Memory B cell (primary cell): ENCODE results near the gene ACVR1B.
"Not testable (repeated sequence)": the region's sequence is repeated elsewhere in the genome, so short reads cannot be mapped to it uniquely, and the experiment has no call there.

ENCODE experiments used
- ATAC-seq: fragments of 150-1000 bp; cut with Tn5 transposase; 2 replicates; pipeline ENCODE4 v1.10.0; 2021; ENCODE audit warnings: low read depth, mild to moderate bottlenecking, moderate library complexity
- DNase-seq, 2 donors: peaks; one replicate each; pipeline ENCODE4 v3.0.0; 2022; ENCODE audit warnings: low spot score in 2 of 2
- H3K27ac Mint-ChIP-seq: one replicate; pipeline ENCODE4 v1.8.0; 2022; ENCODE audit warnings: mild to moderate bottlenecking, moderate library complexity, mixed read lengths
- H3K27me3 Mint-ChIP-seq: one replicate; pipeline ENCODE4 v1.8.0; 2022; ENCODE audit warnings: mixed read lengths
- H3K36me3 Mint-ChIP-seq: one replicate; pipeline ENCODE4 v1.8.0; 2022; ENCODE audit warnings: mild to moderate bottlenecking, mixed read lengths
- H3K4me1 Mint-ChIP-seq: one replicate; pipeline ENCODE4 v1.8.0; 2022; ENCODE audit warnings: mixed read lengths
- H3K4me3 Mint-ChIP-seq: one replicate; pipeline ENCODE4 v1.8.0; 2022; ENCODE audit warnings: mild to moderate bottlenecking, moderate library complexity, mixed read lengths
- H3K9me3 Mint-ChIP-seq: one replicate; pipeline ENCODE4 v1.8.0; 2022; ENCODE audit warnings: mixed read lengths

The ACVR1B gene

GRCh38 chr12:51977320-51977753, 25.8 kb downstream of the ACVR1B start:
- DNase-seq, result no peak
- Mint-ChIP-seq H3K9me3 (no peaks in the 10 kb centered on the region), H3K36me3 (peaks cover 5% of the 10 kb centered on the region), H3K4me3 (no peak overlapping the region), H3K27me3 (no peaks in the 10 kb centered on the region), H3K27ac (no peak overlapping the region), H3K4me1 (peaks cover 29% of the 10 kb centered on the region)
- ATAC-seq, result no peak

GRCh38 chr12:51979306-51979705, 27.8 kb downstream of the ACVR1B start:
- not testable (repeated sequence) for H3K36me3 Mint-ChIP-seq, ATAC-seq, H3K27me3 Mint-ChIP-seq, H3K4me3 Mint-ChIP-seq, H3K9me3 Mint-ChIP-seq, H3K27ac Mint-ChIP-seq, DNase-seq
- H3K4me1 Mint-ChIP-seq, result peaks cover 18% of the 10 kb centered on the region

GRCh38 chr12:51980051-51980808, 28.7 kb downstream of the ACVR1B start:
- ATAC-seq (peak; percentile 97), DNase-seq (peak; percentile 61 to 67)
- Mint-ChIP-seq H3K9me3 (no peaks in the 10 kb centered on the region), H3K36me3 (peaks cover 6% of the 10 kb centered on the region), H3K27me3 (no peaks in the 10 kb centered on the region), H3K4me3 (no peak overlapping the region), H3K27ac (no peak overlapping the region), H3K4me1 (peaks cover 14% of the 10 kb centered on the region)

GRCh38 chr12:51980809-51981127, 29.3 kb downstream of the ACVR1B start:
- Mint-ChIP-seq H3K4me1 (peaks cover 12% of the 10 kb centered on the region), H3K9me3 (no peaks in the 10 kb centered on the region), H3K4me3 (no peak overlapping the region), H3K36me3 (peaks cover 5% of the 10 kb centered on the region), H3K27ac (no peak overlapping the region), H3K27me3 (no peaks in the 10 kb centered on the region)
- DNase-seq (no peak), ATAC-seq (no peak)

- Mint-ChIP-seq H3K4me1 (peaks cover 10% of the 10 kb centered on the region), H3K36me3 (peaks cover 6% of the 10 kb centered on the region), H3K4me3 (no peak overlapping the region), H3K27ac (no peak overlapping the region), H3K27me3 (no peaks in the 10 kb centered on the region), H3K9me3 (no peaks in the 10 kb centered on the region)
- ATAC-seq (no peak), DNase-seq (no peak)
Measured at GRCh38 chr12:51984657-51985056, 33.2 kb downstream of the ACVR1B start.

- H3K36me3 Mint-ChIP-seq, result peaks cover 6% of the 10 kb centered on the region
- H3K4me1 Mint-ChIP-seq, result peaks cover 6% of the 10 kb centered on the region
- H3K4me3 Mint-ChIP-seq, result no peak overlapping the region
- ATAC-seq (no peak), DNase-seq (no peak)
- no peaks in the 10 kb centered on the region for H3K27me3 Mint-ChIP-seq
- no peaks in the 10 kb centered on the region for H3K9me3 Mint-ChIP-seq
- no peak overlapping the region for H3K27ac Mint-ChIP-seq
Measured at GRCh38 chr12:51985154-51985835, 33.8 kb downstream of the ACVR1B start.

GRCh38 chr12:51986834-51987233, 35.3 kb downstream of the ACVR1B start:
- Mint-ChIP-seq H3K4me3 (no peak overlapping the region), H3K4me1 (no peaks in the 10 kb centered on the region), H3K27me3 (no peaks in the 10 kb centered on the region), H3K27ac (no peak overlapping the region), H3K9me3 (no peaks in the 10 kb centered on the region), H3K36me3 (peaks cover 6% of the 10 kb centered on the region)
- DNase-seq (no peak), ATAC-seq (no peak)

GRCh38 chr12:51992246-51992645, 40.7 kb downstream of the ACVR1B start:
- H3K27ac Mint-ChIP-seq, result no peak overlapping the region
- ATAC-seq, result no peak
- H3K4me3 Mint-ChIP-seq, result no peak overlapping the region
- no peaks in the 10 kb centered on the region for H3K36me3 Mint-ChIP-seq
- no peak for DNase-seq
- peaks cover 2% of the 10 kb centered on the region for H3K4me1 Mint-ChIP-seq
- no peaks in the 10 kb centered on the region for H3K27me3 Mint-ChIP-seq
- H3K9me3 Mint-ChIP-seq, result no peaks in the 10 kb centered on the region

- H3K27me3 Mint-ChIP-seq, result no peaks in the 10 kb centered on the region
- H3K4me3 Mint-ChIP-seq, result no peak overlapping the region
- no peak for ATAC-seq
- no peak overlapping the region for H3K27ac Mint-ChIP-seq
- H3K36me3 Mint-ChIP-seq, result peaks cover 2% of the 10 kb centered on the region
- H3K9me3 Mint-ChIP-seq, result no peaks in the 10 kb centered on the region
- peaks cover 2% of the 10 kb centered on the region for H3K4me1 Mint-ChIP-seq
- no peak for DNase-seq
Measured at GRCh38 chr12:51994539-51994820, 43.0 kb downstream of the ACVR1B start.

GRCh38 chr12:51994959-51995358, 43.5 kb downstream of the ACVR1B start:
- H3K36me3 Mint-ChIP-seq, result peaks cover 3% of the 10 kb centered on the region
- DNase-seq, result no peak
- ATAC-seq, result no peak
- H3K4me1 Mint-ChIP-seq, result peaks cover 2% of the 10 kb centered on the region
- H3K4me3 Mint-ChIP-seq, result no peak overlapping the region
- no peaks in the 10 kb centered on the region for H3K9me3 Mint-ChIP-seq
- H3K27ac Mint-ChIP-seq, result no peak overlapping the region
- no peaks in the 10 kb centered on the region for H3K27me3 Mint-ChIP-seq

GRCh38 chr12:51997136-51997535, 45.6 kb downstream of the ACVR1B start:
- peaks cover 2% of the 10 kb centered on the region for H3K4me1 Mint-ChIP-seq
- H3K4me3 Mint-ChIP-seq, result no peak overlapping the region
- H3K27me3 Mint-ChIP-seq, result no peaks in the 10 kb centered on the region
- H3K9me3 Mint-ChIP-seq, result no peaks in the 10 kb centered on the region
- H3K27ac Mint-ChIP-seq, result no peak overlapping the region
- H3K36me3 Mint-ChIP-seq, result peaks cover 3% of the 10 kb centered on the region
- DNase-seq (no peak), ATAC-seq (no peak)

GRCh38 chr12:52003016-52003550, 51.6 kb downstream of the ACVR1B start:
- ATAC-seq (no peak), DNase-seq (no peak)
- Mint-ChIP-seq H3K27ac (no peak overlapping the region), H3K36me3 (peaks cover 3% of the 10 kb centered on the region), H3K4me3 (no peak overlapping the region), H3K9me3 (no peaks in the 10 kb centered on the region), H3K27me3 (no peaks in the 10 kb centered on the region), H3K4me1 (peaks cover 26% of the 10 kb centered on the region)

- Mint-ChIP-seq H3K9me3 (no peaks in the 10 kb centered on the region), H3K27ac (no peak overlapping the region), H3K36me3 (peaks cover 3% of the 10 kb centered on the region), H3K4me3 (no peak overlapping the region), H3K27me3 (no peaks in the 10 kb centered on the region), H3K4me1 (peaks cover 29% of the 10 kb centered on the region)
- ATAC-seq, result no peak
- DNase-seq, result no peak
Measured at GRCh38 chr12:52003591-52003990, 52.1 kb downstream of the ACVR1B start.

GRCh38 chr12:52004042-52004648, 52.6 kb downstream of the ACVR1B start:
- DNase-seq, result no peak
- no peaks in the 10 kb centered on the region for H3K9me3 Mint-ChIP-seq
- H3K4me3 Mint-ChIP-seq, result no peak overlapping the region
- peaks cover 4% of the 10 kb centered on the region for H3K36me3 Mint-ChIP-seq
- no peak for ATAC-seq
- H3K4me1 Mint-ChIP-seq, result peaks cover 34% of the 10 kb centered on the region
- H3K27me3 Mint-ChIP-seq, result no peaks in the 10 kb centered on the region
- no peak overlapping the region for H3K27ac Mint-ChIP-seq
